SK-N-SH treated with all-trans-retinoic acid at 6 μM for 48 hours (cell line): ENCODE data around the gene PLP2.

Source experiments
- ATAC-seq: fragments of 200-7000 bp; cut with Tn5 transposase; 3 replicates; pipeline ENCODE4 v1.9.1; 2020; ENCODE audit warnings: mild to moderate bottlenecking, moderate library complexity
- ARNTL ChIP-seq: fragments of 450-650 bp; formaldehyde crosslinking; IDR thresholded peaks from 2 replicates; pipeline ENCODE4 v1.5.0; 2020; ENCODE audit warnings: low read depth, mild to moderate bottlenecking, moderate library complexity, borderline replicate concordance
- BACH2 ChIP-seq: fragments of 250-450 bp; sonication (Bioruptor Pico); IDR thresholded peaks from 2 replicates; pipeline ENCODE4 v1.9.0; 2021; ENCODE audit warnings: mild to moderate bottlenecking, borderline replicate concordance
- CSDC2 ChIP-seq: fragments of 250-450 bp; sonication (Bioruptor Pico); IDR thresholded peaks from 2 replicates; pipeline ENCODE4 v1.5.0; 2020; ENCODE audit warnings: mild to moderate bottlenecking, moderate library complexity
- ESRRG ChIP-seq: fragments of 250-450 bp; sonication (Bioruptor Pico); IDR thresholded peaks from 2 replicates; pipeline ENCODE4 v1.6.1; 2021; ENCODE audit warnings: mild to moderate bottlenecking
- GLIS3 ChIP-seq: fragments of 250-450 bp; sonication (Bioruptor Pico); IDR thresholded peaks from 2 replicates; pipeline ENCODE4 v1.5.0; 2020; ENCODE audit warnings: mild to moderate bottlenecking, moderate library complexity
- ISL1 ChIP-seq: fragments of 250-450 bp; sonication (Bioruptor Pico); IDR thresholded peaks from 2 replicates; pipeline ENCODE4 v2.1.2; 2022; ENCODE audit warnings: mild to moderate bottlenecking, moderate library complexity
- OSR1 ChIP-seq: fragments of 250-450 bp; sonication (Bioruptor Pico); IDR thresholded peaks from 2 replicates; pipeline ENCODE4 v1.8.0; 2022; ENCODE audit warnings: moderate library complexity, mild to moderate bottlenecking, inconsistent platforms
- PPARA ChIP-seq: fragments of 250-450 bp; sonication (Bioruptor Pico); IDR thresholded peaks from 2 replicates; pipeline ENCODE4 v1.5.0; 2020; ENCODE audit warnings: mild to moderate bottlenecking, borderline replicate concordance
- RARB ChIP-seq: fragments of 250-450 bp; sonication (Bioruptor Pico); IDR thresholded peaks from 2 replicates; pipeline ENCODE4 v1.8.0; 2021; ENCODE audit warnings: mild to moderate bottlenecking, moderate library complexity
- SNAI2 ChIP-seq: fragments of 250-450 bp; sonication (Bioruptor Pico); IDR thresholded peaks from 2 replicates; pipeline ENCODE4 v1.5.0; 2020; ENCODE audit warnings: mild to moderate bottlenecking, moderate library complexity
- TCF4 ChIP-seq: fragments of 250-450 bp; sonication (Bioruptor Pico); IDR thresholded peaks from 2 replicates; pipeline ENCODE4 v1.8.0; 2021; ENCODE audit warnings: mild to moderate bottlenecking, moderate library complexity, borderline replicate concordance
- TOX ChIP-seq: fragments of 250-450 bp; sonication (Bioruptor Pico); IDR thresholded peaks from 2 replicates; pipeline ENCODE4 v1.8.0; 2021; ENCODE audit warnings: mild to moderate bottlenecking, moderate library complexity, borderline replicate concordance
- ZC3H10 ChIP-seq: fragments of 250-450 bp; sonication (Bioruptor Pico); IDR thresholded peaks from 2 replicates; pipeline ENCODE4 v1.5.1; 2021; ENCODE audit warnings: mild to moderate bottlenecking, moderate library complexity
- ZFP3 ChIP-seq: fragments of 250-450 bp; sonication (Bioruptor Pico); IDR thresholded peaks from 2 replicates; pipeline ENCODE4 v1.5.0; 2020; ENCODE audit warnings: mild to moderate bottlenecking, moderate library complexity
- ZFP30 ChIP-seq: fragments of 450-650 bp; formaldehyde crosslinking; IDR thresholded peaks from 2 replicates; pipeline ENCODE4 v1.5.0; 2022; ENCODE audit warnings: mild to moderate bottlenecking, moderate library complexity
- ZNF565 ChIP-seq: fragments of 450-650 bp; formaldehyde crosslinking; conservative IDR thresholded peaks from 2 replicates; pipeline ENCODE4 v1.5.0; 2020; ENCODE audit warnings: low read depth, mild to moderate bottlenecking, moderate library complexity
- ZNF8 ChIP-seq: fragments of 450-650 bp; formaldehyde crosslinking; IDR thresholded peaks from 2 replicates; pipeline ENCODE4 v1.5.0; 2020; ENCODE audit warnings: mild to moderate bottlenecking, moderate library complexity
- TF ChIP-seq, protein P1 (sequence below): fragments of 250-450 bp; sonication (Bioruptor Pico); IDR thresholded peaks from 2 replicates; pipeline ENCODE4 v1.5.1; 2021; ENCODE audit warnings: mild to moderate bottlenecking, moderate library complexity
- TF ChIP-seq, protein P2 (sequence below): fragments of 250-450 bp; sonication (Bioruptor Pico); IDR thresholded peaks from 2 replicates; pipeline ENCODE4 v1.8.0; 2021; ENCODE audit warnings: low read depth, mild to moderate bottlenecking, moderate library complexity, borderline replicate concordance
- TF ChIP-seq, protein P3 (sequence below): fragments of 250-450 bp; sonication (Bioruptor Pico); IDR thresholded peaks from 2 replicates; pipeline ENCODE4 v1.5.1; 2020; ENCODE audit warnings: low read depth, mild to moderate bottlenecking, moderate library complexity
- TF ChIP-seq, protein P4 (sequence below): fragments of 250-450 bp; sonication (Bioruptor Pico); IDR thresholded peaks from 2 replicates; pipeline ENCODE4 v1.5.0; 2020; ENCODE audit warnings: mild to moderate bottlenecking, moderate library complexity
- TF ChIP-seq, protein P5 (sequence below): fragments of 250-450 bp; sonication (Bioruptor Pico); IDR thresholded peaks from 2 replicates; pipeline ENCODE4 v1.8.0; 2020; ENCODE audit warnings: mild to moderate bottlenecking, moderate library complexity, borderline replicate concordance

Gene PLP2

DNA sequence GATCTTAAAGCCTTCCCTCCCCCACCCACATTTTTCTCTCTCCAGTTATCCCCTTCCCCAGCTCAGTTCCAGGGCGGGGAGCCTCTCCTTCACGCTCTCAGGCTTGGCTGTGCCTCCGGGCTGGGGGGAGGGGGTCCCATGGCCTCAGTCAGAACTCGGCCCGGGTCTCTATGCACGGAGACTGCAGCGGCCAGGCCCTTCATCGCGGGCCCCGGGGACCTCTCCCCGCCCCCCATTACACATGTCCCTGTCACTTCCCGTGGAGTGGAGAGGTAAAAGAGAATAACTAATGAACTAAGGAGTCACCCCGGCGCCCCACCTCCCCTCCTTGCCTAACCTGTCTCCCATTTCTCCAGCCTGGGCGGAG is 15.3 kb downstream of the PLP2 start:
- ATAC-seq: no peak

DNA sequence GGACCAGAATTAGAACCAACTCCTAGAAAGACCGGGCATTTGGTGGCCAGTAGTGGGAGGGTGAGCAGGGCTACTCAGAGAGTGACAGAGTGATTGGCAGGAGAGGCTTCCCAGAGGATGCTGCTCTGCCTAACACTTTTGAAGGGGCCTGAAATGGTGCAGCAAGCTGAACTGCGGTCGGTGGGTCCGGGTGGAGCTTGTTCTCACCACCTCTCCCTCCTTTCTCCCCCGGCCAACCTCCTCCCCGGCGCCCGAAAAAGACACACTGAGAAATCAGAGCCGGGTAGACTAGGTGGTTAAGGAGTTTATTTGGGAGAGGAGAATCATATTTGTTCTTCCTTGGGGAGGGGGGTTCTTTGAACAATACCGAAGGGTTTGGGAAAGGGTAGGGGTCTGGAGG is 15.8 kb downstream of the PLP2 start:
- TF ChIP-seq ZC3H10 (CRISPR knock-in tag) (no peak), GLIS3 (CRISPR knock-in tag) (no peak), ZFP30 (CRISPR knock-in tag) (no peak), ESRRG (CRISPR knock-in tag) (no peak), OSR1 (CRISPR knock-in tag) (no peak), ISL1 (no peak), CSDC2 (CRISPR knock-in tag) (no peak), TOX (CRISPR knock-in tag) (no peak), ZNF565 (CRISPR knock-in tag) (no peak)
- TF ChIP-seq, protein P1, sequence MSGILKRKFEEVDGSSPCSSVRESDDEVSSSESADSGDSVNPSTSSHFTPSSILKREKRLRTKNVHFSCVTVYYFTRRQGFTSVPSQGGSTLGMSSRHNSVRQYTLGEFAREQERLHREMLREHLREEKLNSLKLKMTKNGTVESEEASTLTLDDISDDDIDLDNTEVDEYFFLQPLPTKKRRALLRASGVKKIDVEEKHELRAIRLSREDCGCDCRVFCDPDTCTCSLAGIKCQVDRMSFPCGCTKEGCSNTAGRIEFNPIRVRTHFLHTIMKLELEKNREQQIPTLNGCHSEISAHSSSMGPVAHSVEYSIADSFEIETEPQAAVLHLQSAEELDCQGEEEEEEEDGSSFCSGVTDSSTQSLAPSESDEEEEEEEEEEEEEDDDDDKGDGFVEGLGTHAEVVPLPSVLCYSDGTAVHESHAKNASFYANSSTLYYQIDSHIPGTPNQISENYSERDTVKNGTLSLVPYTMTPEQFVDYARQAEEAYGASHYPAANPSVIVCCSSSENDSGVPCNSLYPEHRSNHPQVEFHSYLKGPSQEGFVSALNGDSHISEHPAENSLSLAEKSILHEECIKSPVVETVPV (CRISPR knock-in tag): no peak
- ATAC-seq: no peak

More for the DNA sequence above, 15.3 kb downstream of the PLP2 start:
- no peak for TF ChIP-seq ZNF8 (CRISPR knock-in tag)
- TF ChIP-seq, protein P2, sequence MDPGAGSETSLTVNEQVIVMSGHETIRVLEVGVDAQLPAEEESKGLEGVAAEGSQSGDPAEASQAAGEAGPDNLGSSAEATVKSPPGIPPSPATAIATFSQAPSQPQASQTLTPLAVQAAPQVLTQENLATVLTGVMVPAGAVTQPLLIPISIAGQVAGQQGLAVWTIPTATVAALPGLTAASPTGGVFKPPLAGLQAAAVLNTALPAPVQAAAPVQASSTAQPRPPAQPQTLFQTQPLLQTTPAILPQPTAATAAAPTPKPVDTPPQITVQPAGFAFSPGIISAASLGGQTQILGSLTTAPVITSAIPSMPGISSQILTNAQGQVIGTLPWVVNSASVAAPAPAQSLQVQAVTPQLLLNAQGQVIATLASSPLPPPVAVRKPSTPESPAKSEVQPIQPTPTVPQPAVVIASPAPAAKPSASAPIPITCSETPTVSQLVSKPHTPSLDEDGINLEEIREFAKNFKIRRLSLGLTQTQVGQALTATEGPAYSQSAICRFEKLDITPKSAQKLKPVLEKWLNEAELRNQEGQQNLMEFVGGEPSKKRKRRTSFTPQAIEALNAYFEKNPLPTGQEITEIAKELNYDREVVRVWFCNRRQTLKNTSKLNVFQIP (CRISPR knock-in tag): no peak
- TF ChIP-seq GLIS3 (CRISPR knock-in tag): no peak
- no peak for TF ChIP-seq CSDC2 (CRISPR knock-in tag)
- TF ChIP-seq ESRRG (CRISPR knock-in tag): no peak
- no peak for TF ChIP-seq ISL1
- no peak for TF ChIP-seq RARB (CRISPR knock-in tag)
- no peak for TF ChIP-seq ZNF565 (CRISPR knock-in tag)
- no peak for TF ChIP-seq ZFP3 (CRISPR knock-in tag)
- no peak for TF ChIP-seq OSR1 (CRISPR knock-in tag)
- TF ChIP-seq TOX (CRISPR knock-in tag): no peak
- no peak for TF ChIP-seq ARNTL (CRISPR knock-in tag)
- no peak for TF ChIP-seq SNAI2 (CRISPR knock-in tag)
- TF ChIP-seq PPARA (CRISPR knock-in tag): no peak
- no peak for TF ChIP-seq TCF4
- no peak for TF ChIP-seq BACH2 (CRISPR knock-in tag)
- TF ChIP-seq, protein P3, sequence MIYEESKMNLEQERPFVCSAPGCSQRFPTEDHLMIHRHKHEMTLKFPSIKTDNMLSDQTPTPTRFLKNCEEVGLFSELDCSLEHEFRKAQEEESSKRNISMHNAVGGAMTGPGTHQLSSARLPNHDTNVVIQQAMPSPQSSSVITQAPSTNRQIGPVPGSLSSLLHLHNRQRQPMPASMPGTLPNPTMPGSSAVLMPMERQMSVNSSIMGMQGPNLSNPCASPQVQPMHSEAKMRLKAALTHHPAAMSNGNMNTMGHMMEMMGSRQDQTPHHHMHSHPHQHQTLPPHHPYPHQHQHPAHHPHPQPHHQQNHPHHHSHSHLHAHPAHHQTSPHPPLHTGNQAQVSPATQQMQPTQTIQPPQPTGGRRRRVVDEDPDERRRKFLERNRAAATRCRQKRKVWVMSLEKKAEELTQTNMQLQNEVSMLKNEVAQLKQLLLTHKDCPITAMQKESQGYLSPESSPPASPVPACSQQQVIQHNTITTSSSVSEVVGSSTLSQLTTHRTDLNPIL (CRISPR knock-in tag): no peak
- TF ChIP-seq, protein P1 (CRISPR knock-in tag): no peak

DNA sequence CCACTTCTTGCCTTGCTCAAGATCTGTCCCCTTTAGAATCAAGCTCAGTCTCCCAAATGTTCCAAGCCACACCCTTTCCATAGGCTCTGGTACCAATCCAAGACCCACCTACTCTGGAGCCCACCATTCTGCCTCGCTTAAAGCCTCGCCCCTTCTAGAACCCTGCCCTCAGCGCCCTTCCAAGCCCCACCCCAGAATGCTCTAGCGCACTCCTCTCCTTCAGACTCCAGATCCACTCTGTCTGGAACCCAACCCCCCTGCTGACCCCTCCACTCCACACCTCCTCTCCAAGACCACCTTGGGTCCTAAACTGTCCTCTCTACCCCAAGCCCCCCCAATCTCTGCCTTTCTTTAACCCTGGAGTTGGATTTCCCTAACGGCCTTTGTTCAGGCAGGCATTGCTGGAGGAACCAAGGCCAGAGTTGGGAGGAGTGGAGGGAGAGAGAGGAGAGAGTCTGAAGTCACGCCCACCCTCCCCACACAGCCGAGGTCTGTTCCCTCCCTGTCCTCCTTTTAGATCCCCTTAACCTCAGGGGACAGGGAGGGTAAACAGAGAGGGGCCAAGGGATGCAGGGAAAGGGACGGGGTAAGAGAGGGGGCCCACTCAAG is 16.9 kb downstream of the PLP2 start:
- TF ChIP-seq ISL1 (no peak), ZFP3 (CRISPR knock-in tag) (no peak), BACH2 (CRISPR knock-in tag) (no peak), ZC3H10 (CRISPR knock-in tag) (no peak), OSR1 (CRISPR knock-in tag) (no peak), GLIS3 (CRISPR knock-in tag) (no peak), ARNTL (CRISPR knock-in tag) (no peak)
- TF ChIP-seq, protein P4, sequence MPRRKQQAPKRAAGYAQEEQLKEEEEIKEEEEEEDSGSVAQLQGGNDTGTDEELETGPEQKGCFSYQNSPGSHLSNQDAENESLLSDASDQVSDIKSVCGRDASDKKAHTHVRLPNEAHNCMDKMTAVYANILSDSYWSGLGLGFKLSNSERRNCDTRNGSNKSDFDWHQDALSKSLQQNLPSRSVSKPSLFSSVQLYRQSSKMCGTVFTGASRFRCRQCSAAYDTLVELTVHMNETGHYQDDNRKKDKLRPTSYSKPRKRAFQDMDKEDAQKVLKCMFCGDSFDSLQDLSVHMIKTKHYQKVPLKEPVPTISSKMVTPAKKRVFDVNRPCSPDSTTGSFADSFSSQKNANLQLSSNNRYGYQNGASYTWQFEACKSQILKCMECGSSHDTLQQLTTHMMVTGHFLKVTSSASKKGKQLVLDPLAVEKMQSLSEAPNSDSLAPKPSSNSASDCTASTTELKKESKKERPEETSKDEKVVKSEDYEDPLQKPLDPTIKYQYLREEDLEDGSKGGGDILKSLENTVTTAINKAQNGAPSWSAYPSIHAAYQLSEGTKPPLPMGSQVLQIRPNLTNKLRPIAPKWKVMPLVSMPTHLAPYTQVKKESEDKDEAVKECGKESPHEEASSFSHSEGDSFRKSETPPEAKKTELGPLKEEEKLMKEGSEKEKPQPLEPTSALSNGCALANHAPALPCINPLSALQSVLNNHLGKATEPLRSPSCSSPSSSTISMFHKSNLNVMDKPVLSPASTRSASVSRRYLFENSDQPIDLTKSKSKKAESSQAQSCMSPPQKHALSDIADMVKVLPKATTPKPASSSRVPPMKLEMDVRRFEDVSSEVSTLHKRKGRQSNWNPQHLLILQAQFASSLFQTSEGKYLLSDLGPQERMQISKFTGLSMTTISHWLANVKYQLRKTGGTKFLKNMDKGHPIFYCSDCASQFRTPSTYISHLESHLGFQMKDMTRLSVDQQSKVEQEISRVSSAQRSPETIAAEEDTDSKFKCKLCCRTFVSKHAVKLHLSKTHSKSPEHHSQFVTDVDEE: no peak
- TF ChIP-seq, protein P5, sequence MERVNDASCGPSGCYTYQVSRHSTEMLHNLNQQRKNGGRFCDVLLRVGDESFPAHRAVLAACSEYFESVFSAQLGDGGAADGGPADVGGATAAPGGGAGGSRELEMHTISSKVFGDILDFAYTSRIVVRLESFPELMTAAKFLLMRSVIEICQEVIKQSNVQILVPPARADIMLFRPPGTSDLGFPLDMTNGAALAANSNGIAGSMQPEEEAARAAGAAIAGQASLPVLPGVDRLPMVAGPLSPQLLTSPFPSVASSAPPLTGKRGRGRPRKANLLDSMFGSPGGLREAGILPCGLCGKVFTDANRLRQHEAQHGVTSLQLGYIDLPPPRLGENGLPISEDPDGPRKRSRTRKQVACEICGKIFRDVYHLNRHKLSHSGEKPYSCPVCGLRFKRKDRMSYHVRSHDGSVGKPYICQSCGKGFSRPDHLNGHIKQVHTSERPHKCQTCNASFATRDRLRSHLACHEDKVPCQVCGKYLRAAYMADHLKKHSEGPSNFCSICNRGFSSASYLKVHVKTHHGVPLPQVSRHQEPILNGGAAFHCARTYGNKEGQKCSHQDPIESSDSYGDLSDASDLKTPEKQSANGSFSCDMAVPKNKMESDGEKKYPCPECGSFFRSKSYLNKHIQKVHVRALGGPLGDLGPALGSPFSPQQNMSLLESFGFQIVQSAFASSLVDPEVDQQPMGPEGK (CRISPR knock-in tag): no peak
- ATAC-seq: no peak
